ENCODE measurements around the gene POTEM.
"Not testable (repeated sequence)": the region's sequence is repeated elsewhere in the genome, so short reads cannot be mapped to it uniquely, and the experiment has no call there.

Gene POTEM

DNA sequence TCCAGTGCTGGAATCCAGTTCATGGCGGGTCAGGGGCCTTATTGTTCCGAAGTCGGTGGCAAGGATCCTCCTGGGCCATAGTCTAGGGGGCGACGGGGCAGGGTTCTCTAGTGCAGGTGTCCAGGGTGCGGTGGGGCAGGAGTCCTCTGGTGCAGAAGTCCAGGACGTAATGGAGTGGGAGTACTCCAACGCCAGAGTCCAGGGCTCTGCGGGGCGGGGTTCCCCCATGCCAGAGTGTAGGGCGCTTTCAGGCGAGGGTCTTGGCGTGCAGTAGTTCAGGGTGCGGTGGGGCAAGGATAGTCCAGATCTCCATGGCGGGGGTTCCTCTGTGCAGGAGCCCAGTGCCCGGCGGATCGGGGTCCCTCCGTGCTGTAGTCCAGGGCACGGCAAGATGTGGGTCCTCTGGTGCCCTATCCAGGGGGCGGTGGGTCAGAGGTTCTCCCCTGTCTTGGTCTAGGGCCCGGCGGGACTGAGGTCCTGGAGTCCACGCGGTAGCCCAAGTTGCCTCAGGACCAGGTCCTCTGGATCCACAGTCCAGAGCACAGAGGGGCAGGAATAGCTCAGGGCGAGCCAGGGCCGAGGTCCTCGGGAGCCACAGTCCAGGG is 70.9 kb downstream of the POTEM start:
- not testable (repeated sequence) for DNase-seq

DNA sequence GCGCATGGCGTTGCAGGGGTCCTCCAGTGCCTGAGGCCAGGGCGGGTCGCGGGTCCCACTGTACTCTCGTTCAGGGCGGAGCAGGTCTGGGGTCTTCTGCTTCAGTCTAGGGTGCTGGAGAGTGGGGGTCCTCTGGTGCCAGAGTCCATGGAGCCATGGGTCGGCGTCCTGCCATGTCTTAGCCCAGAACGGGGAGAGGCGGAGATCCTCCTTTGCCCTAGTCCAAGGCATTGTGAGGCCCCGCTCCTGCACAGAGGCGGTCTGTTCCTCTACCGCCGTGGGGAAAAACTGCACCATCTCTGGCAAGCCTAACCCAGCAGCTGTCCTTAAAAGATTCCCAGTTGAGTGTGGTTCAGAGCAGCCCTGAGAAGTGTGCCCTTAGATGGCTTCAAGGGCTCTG is 71.6 kb downstream of the POTEM start:
- not testable (repeated sequence) for DNase-seq

DNA sequence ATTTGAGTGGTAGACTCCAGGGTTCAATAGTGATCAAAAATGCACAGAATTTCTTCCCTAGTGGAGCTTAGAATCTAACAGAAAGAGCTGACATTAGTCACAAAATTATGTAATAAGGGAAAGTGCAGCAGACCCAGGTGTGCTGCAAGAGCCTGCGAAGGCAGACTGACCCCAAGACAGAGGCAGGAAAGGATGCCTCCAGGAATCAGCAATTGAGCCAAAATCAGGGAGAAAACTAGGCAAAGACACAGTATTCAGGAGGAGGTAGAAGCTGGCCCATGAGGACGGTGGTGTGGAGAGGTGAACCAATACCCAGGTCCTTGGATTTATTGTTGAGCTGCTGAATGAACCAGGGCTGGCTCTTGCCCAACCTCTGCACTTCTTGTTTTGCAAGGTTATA is 76.2 kb downstream of the POTEM start:
- DNase-seq, result not testable (repeated sequence)
